GM19025 (cell line): ENCODE measurements around the gene GAMT.
A peak's percentile ranks its signal among the peaks of the same experiment; 100 is the strongest.

ENCODE experiments used
- ATAC-seq: cut with Tn5 transposase; IDR thresholded peaks from one replicate; pipeline ENCODE4 v1.9.1; 2021; ENCODE audit warnings: mild to moderate bottlenecking, low read depth, moderate library complexity; ENCODE audit not compliant: unreplicated experiment

GAMT gene

GRCh38 chr19:1387684-1388636 lies 13.4 kb downstream of the GAMT start:
- no peak for ATAC-seq

DNA sequence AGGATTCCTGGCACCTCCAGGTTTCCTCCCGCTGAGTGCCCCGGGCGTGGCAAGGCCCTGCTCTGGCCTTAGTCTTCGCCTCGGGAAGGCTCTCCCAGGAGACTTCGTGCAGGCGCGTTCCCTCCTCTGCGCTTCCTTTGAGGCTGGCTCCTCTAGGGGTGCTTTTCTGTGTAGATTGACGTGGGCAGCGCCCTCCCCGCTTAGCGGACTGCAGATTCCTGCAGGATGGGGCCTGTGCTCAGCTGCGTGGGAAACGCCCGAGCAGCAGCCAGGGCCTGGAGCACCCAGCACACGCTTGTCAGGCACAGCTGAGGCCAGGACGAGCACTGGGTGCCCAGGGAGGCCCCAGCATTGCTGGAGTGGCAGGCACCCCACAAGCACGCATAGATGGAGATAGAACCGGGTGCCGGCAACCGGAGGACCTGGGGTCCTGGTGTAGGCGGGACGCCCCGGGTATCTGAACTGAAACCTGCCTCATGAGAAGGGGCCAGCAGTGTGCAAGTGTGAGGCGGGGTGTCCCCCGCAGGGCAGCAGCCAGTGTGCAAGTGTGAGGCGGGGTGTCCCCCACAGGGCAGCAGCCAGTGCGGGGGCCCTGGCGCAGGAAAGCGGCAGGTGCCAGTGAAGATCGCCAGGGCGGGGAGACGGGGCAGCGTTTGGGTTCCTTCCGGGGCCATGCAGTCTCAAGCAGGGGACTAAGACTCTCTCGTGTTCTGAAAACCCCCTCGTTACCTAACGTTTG lies 14.2 kb downstream of the GAMT start:
- ATAC-seq = no peak

DNA sequence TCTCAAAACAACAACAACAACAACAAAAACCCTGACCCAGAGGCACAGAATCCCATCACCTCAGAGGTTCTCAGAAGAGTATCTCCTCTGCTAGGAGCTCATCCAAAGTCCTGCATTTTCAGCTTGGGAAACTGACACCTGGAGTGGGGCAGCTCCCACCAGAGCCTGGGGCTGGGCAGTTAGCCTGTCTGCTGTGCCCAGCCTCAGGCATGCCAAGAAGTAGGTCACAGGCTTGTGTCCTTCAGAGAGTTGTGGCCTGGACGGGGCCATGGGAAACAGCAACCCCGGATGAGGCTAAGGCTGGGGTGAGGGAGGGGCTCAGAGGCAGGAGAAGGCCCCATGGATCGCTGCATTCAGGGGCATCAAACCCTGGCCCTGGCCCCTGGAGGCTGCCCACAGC lies 15.5 kb downstream of the GAMT start:
- ATAC-seq = no peak

DNA sequence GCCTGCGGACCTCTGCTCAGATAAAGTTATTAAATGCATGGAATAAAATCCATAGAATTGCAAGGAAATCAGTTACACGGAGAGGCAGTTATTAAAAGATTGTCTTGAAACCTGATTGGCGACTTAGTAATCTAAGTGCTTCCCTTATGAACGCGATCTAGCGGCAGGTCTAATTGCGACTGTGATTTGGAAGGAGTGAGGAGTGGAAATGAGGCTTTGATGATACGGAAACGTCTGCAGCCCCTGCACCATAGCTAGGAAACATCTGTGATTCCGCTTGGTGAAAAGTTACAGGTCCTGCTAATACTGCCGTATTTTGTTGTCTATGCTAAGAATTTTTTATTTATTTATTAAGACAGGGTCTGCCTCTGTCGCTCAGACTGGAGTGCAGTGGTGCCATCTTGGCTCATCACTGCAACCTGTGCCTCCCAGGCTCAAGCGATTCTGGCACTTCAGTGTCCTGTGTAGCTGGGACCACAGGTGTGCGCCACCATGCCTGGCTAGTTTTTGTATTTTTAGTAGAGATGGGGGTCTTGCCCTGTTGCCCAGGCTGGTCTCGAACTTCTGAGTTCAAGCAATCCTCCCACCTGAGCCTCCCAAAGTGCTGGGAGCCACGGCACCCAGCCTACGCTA lies 16.7 kb downstream of the GAMT start:
- no peak for ATAC-seq

DNA sequence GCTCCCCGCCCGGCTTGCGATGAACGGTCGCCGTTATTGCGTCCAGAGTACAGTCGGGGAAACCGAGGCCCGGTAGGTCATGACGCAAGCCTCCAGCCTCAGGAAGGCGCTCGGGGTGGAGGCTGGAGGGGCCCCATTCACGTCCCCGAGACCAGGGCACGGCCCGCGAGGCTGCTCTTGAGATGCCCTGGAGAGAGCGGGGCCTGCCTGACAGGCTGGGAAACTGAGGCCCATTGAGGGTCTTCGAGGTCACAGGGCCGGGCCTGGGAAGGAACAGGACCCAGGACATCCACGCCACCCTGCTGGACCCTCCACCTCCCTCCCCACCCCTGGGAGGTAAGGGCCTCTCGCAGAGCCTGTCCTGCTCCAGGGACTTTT lies 17.3 kb downstream of the GAMT start:
- ATAC-seq = no peak

- ATAC-seq = peak; percentile 63
These were observed 17.8 kb downstream of the GAMT start, which contains the start of gene NDUFS7 for GRCh38 chr19:1383312-1384084. TSS of gene NDUFS7 (plus strand) at chr19:1383907. CDS start at chr19:1383927, 20 bp downstream.

- no peak for ATAC-seq
These were observed 18.4 kb downstream of the GAMT start for GRCh38 chr19:1383017-1383311.

GRCh38 chr19:1382250-1382649 lies 19.1 kb downstream of the GAMT start:
- ATAC-seq = no peak

- no peak for ATAC-seq
These were observed 21.3 kb downstream of the GAMT start for GRCh38 chr19:1379961-1380489.

GRCh38 chr19:1379126-1379905 lies 22.0 kb downstream of the GAMT start:
- no peak for ATAC-seq

GRCh38 chr19:1377965-1378785 lies 23.2 kb downstream of the GAMT start:
- ATAC-seq = no peak

- no peak for ATAC-seq
These were observed 24.0 kb downstream of the GAMT start for GRCh38 chr19:1377176-1377964.

DNA sequence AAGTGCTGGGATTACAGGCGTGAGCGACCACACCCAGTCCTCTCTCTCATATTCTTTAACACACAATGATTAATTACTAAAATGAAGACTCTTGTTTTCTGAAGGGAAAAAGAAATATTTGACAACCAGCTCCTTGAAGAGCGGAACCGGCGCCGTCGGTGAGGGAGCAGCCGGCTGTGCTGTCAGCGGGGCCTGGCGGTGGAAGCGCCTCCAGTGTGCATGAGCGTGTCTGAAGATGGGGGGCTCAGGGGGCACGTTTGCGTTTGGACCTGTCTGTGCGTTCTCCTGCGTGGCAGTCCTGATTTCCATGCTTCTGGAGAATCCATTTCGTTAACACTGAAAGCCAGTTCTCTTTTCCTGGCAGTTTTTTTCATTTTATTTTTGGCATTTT lies 24.9 kb downstream of the GAMT start:
- no peak for ATAC-seq

DNA sequence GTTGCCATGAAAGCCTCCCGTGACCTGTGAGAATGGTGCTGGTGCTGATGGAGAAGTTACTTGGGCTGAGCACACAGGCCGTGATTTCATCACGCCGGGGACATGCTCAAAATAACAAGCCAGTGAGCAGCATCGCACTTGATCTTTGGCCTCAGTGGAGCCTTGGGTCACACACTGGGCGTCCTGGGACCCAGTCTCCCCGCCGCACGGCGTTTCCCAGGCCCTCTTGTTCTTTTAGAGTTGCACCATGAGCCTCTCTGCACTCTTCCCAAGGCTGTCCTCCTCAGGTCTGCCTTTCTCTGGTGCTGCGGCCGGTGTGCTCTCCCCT lies 27.1 kb downstream of the GAMT start:
- no peak for ATAC-seq

GRCh38 chr19:1373534-1374249 lies 27.6 kb downstream of the GAMT start:
- ATAC-seq = no peak

DNA sequence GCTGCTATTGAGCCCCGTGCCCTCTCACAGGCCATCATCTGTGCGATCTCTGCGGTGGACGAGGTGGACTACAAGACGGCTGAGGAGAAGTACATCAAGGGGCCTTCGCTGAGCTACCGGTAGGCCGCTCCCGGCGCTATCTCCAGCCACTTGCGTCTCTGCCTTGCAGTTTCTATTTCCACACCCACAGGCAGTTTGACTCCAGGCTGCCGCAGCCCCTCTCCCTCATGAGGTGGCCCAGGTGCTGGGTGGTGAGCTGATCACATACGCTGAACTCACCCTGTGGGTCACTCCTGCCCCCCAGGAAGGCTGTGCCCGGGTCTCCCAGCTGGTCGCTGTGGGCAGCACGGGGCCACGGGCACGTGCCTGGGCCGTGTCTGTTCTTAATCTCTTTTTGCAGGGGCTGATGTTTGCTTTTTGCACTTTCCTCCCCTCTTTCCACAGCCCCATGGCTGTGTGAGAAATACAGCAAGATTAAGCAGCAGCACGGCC lies 28.3 kb downstream of the GAMT start:
- no peak for ATAC-seq

- no peak for ATAC-seq
These were observed 30.6 kb downstream of the GAMT start for GRCh38 chr19:1370579-1371361.
